Smooth muscle cell (in vitro differentiated cells): ENCODE measurements around the gene ESYT2. TPM values are rescaled to one million over a fixed set of nuclear protein-coding genes. Genes with fewer than 3 reads are reported as not detected.
A peak's percentile ranks its signal among the peaks of the same experiment; 100 is the strongest.
"Not testable (repeated sequence)": the region's sequence is repeated elsewhere in the genome, so short reads cannot be mapped to it uniquely, and the experiment has no call there.

Experiments used
- DNase-seq: peaks from one replicate; lab custom pipeline; 2025; ENCODE audit not compliant: unreplicated experiment; lab: John Stamatoyannopoulos, UW
- H2AFZ ChIP-seq: fragments of 200-600 bp; sonication (generic); 2 replicates; pipeline ENCODE4 v1.6.0; 2016; ENCODE audit warnings: antibody characterized with exemption, low read depth, mild to moderate bottlenecking
- H3F3A ChIP-seq: fragments of 200-600 bp; sonication (generic); 2 replicates; pipeline ENCODE4 v1.6.0; 2017; ENCODE audit warnings: antibody characterized with exemption, low read depth
- H3K27ac ChIP-seq: fragments of 200-600 bp; sonication (generic); 2 replicates; pipeline ENCODE4 v1.5.1; 2016; ENCODE audit warnings: low read depth, mild to moderate bottlenecking
- H3K27me3 ChIP-seq: fragments of 200-600 bp; sonication (generic); 2 replicates; pipeline ENCODE4 v1.6.1; 2016; ENCODE audit warnings: low read depth, mild to moderate bottlenecking
- H3K36me3 ChIP-seq: fragments of 200-600 bp; sonication (generic); 2 replicates; pipeline ENCODE4 v1.5.1; 2016; ENCODE audit warnings: low read depth
- H3K4me1 ChIP-seq: fragments of 200-600 bp; sonication (generic); 2 replicates; pipeline ENCODE4 v1.5.1; 2016; ENCODE audit warnings: low read depth
- H3K4me2 ChIP-seq: fragments of 200-600 bp; sonication (generic); 2 replicates; pipeline ENCODE4 v1.6.0; 2016; ENCODE audit warnings: mild to moderate bottlenecking
- H3K4me3 ChIP-seq: fragments of 200-600 bp; sonication (generic); 2 replicates; pipeline ENCODE4 v1.5.1; 2016; ENCODE audit warnings: mild to moderate bottlenecking
- H3K79me2 ChIP-seq: fragments of 200-600 bp; sonication (generic); 2 replicates; pipeline ENCODE4 v1.6.0; 2016; ENCODE audit warnings: low read depth, mild to moderate bottlenecking
- H3K9ac ChIP-seq: fragments of 200-600 bp; sonication (generic); 2 replicates; pipeline ENCODE4 v1.6.0; 2016; ENCODE audit warnings: low read depth
- H3K9me3 ChIP-seq: fragments of 200-600 bp; sonication (generic); replicated peaks from 2 replicates; pipeline ENCODE4 v1.5.1; 2016; ENCODE audit warnings: low read depth
- H4K20me1 ChIP-seq: fragments of 200-600 bp; sonication (generic); 2 replicates; pipeline ENCODE4 v1.6.0; 2016; ENCODE audit warnings: low read depth
- WGBS: methylation state at CpG from one replicate; pipeline ENCODE4 v1.1.7; 2016; ENCODE audit warnings: low lambda C conversion rate; 5-methylcytosine and 5-hydroxymethylcytosine counted together
- polyA plus RNA-seq: library from polyadenylated mRNA; unstranded; fragments of >200 nt; fragmentation: Nextera tagmentation; extraction: Ambion mirVana; gene quantifications from 2 replicates; pipeline ENCODE4 v1.2.1, GENCODE V29; 2016
- total RNA-seq: library from RNA; depleted of rRNA; stranded (reverse); fragments of >200 nt; gene quantifications from 2 replicates; pipeline ENCODE4 v1.2.3, GENCODE V29; 2014
- TF ChIP-seq, protein P1 (sequence below): fragments of 200-600 bp; sonication (generic); IDR thresholded peaks from 2 replicates; pipeline ENCODE4 v1.5.1; 2017; ENCODE audit warnings: borderline replicate concordance, mild to moderate bottlenecking, antibody characterized with exemption; ENCODE audit not compliant: insufficient read depth, poor library complexity, severe bottlenecking

The ESYT2 gene
- 69.4 and 71.1 TPM in 2 replicates for total RNA-seq
- polyA plus RNA-seq: 27.9 and 33.8 TPM in 2 replicates

DNA sequence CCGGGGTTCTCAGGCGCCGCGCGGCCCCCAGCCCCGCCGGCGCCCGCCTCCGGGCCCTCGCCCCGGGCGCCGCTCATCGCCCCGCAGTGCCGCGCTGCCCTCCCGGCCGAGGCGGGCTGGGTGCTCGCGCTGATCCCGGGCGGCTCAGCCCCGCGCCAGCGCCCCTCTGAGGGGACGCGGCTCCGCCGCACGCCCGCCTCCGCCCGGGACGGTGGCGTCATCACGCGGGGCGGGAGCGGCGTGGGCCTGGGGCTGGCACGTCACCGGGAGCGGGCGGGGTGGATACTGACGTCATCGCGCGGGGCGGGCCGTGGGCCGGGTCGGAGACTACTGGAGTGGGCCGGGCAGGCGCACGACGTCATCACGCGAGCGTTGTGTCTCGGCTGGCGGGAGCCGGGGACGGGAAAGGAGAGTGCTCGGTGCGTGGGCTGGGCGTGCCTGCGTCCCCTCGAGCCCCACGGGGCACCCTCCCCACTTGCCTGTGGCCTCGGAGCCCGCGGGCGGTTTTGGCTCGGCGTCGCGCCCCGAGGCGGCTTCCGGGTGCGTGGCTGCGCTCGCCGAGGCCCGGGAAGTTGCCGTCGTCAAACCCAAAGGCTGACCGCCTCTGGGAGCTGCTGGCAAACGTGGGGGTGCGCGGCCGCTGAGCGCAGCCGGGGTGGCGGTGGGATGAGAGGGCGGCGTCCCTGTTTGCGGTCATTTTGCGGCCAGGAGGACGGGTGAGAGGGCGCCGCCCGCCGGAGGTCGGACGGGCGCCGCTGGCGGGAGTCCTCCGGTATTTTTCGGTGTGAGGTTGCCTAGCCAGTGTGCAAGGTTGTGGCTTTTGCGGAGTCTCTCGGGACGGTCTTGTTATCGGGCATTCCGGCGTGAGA is at the start of gene ESYT2:
ESYT2 (minus strand) TSS at position 168 of the 869 bp plus-strand sequence; CDS start at position 77, 91 bp downstream.
- Histone ChIP-seq H3K79me2 (peaks cover 44% of the 10 kb centered on the region), H3K27ac (peak within 1 kb of the TSS; percentile 99), H3K4me1 (peaks cover 14% of the 10 kb centered on the region), H3K4me2 (peak within 1 kb of the TSS; percentile 89), H4K20me1 (peaks cover 41% of the 10 kb centered on the region), H3K4me3 (peak within 1 kb of the TSS; percentile 92), H3K9ac (peak within 1 kb of the TSS; percentile 99), H3K36me3 (no peaks in the 10 kb centered on the region), H2AFZ (peak within 1 kb of the TSS; percentile 74), H3K27me3 (no peaks in the 10 kb centered on the region), H3F3A (peaks cover 3% of the 10 kb centered on the region), H3K9me3 (no peaks in the 10 kb centered on the region)
- TF ChIP-seq, protein P1, sequence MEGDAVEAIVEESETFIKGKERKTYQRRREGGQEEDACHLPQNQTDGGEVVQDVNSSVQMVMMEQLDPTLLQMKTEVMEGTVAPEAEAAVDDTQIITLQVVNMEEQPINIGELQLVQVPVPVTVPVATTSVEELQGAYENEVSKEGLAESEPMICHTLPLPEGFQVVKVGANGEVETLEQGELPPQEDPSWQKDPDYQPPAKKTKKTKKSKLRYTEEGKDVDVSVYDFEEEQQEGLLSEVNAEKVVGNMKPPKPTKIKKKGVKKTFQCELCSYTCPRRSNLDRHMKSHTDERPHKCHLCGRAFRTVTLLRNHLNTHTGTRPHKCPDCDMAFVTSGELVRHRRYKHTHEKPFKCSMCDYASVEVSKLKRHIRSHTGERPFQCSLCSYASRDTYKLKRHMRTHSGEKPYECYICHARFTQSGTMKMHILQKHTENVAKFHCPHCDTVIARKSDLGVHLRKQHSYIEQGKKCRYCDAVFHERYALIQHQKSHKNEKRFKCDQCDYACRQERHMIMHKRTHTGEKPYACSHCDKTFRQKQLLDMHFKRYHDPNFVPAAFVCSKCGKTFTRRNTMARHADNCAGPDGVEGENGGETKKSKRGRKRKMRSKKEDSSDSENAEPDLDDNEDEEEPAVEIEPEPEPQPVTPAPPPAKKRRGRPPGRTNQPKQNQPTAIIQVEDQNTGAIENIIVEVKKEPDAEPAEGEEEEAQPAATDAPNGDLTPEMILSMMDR: no peak
- 1% methylated on average over 75 of the region's 120 CpGs for WGBS
- peak; percentile 96 for DNase-seq

DNA sequence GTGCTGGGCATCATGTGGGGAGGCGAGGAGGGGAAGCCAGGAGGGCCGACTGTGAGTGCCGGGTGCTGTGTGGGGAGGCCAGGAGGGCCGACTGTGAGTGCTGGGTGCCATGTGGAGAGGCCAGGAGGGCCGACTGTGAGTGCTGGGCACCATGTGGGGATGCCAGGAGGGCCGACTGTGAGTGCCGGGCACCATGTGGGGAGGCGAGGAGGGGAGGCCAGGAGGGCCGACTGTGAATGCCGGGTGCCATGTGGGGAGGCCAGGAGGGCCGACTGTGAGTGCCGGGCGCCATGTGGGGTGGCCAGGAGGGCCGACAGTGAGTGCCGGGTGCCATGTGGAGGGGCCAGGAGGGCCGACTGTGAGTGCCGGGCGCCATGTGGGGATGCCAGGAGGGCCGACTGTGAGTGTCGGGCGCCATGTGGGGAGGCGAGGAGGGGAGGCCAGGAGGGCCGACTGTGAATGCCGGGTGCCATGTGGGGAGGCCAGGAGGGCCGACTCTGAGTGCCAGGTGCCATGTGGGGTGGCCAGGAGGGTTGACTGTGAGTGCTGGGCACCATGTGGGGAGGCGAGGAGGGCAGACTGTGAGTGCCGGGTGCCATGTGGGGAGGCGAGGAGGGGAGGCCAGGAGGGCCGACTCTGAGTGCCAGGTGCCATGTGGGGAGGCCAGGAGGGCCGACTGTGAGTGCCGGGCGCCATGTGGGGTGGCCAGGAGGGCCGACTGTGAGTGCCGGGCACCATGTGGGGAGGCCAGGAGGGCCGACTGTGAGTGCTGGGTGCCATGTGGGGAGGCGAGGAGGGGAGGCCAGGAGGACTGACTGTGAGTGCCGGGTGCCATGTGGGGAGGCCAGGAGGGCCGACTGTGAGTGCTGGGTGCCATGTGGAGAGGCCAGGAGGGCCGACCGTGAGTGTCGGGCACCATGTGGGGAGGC is 49.1 kb upstream of the ESYT2 start:
- WGBS: 96% methylated on average over 19 of the region's 41 CpGs
- not testable (repeated sequence) for H3K4me3 ChIP-seq, H3K9me3 ChIP-seq, H3K9ac ChIP-seq, H3K27me3 ChIP-seq, H3K27ac ChIP-seq, H2AFZ ChIP-seq, H3K4me2 ChIP-seq, H3K4me1 ChIP-seq, H3K79me2 ChIP-seq, H4K20me1 ChIP-seq, DNase-seq, H3F3A ChIP-seq, H3K36me3 ChIP-seq

- Histone ChIP-seq H3K27me3 (no peaks in the 10 kb centered on the region), H3K4me2 (no peak overlapping the region), H3F3A (no peaks in the 10 kb centered on the region), H3K36me3 (peaks cover 3% of the 10 kb centered on the region), H3K79me2 (peaks cover 4% of the 10 kb centered on the region), H2AFZ (no peak overlapping the region), H3K4me3 (no peak overlapping the region), H4K20me1 (no peaks in the 10 kb centered on the region), H3K27ac (no peak overlapping the region), H3K9me3 (no peaks in the 10 kb centered on the region), H3K4me1 (no peaks in the 10 kb centered on the region), H3K9ac (no peak overlapping the region)
- WGBS: 98% methylated on average over 23 of the region's 23 CpGs
- TF ChIP-seq, protein P1: no peak
- no peak for DNase-seq
These were observed 47.7 kb upstream of the ESYT2 start for GRCh38 chr7:158876984-158877383.

DNA sequence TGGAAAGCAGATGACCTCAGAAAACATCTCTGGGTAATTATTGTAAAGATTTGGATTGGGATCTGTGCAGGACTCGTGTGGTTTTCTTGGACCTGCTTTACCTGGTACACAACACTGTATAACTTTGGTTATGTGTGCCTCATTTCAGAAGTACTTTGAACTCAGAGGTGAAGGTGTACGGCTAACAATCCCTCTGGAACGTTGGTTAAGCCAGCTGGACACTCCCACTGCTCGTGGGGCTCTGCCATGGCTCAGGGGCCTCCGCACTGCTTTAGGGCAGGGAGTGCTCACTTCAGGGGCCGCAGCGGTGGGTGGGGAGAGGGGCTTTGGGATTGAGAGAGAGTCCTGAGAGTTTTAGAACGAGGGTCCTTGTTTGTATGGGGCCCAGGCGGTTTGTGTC is 40.6 kb upstream of the ESYT2 start:
- H3K4me1 ChIP-seq: no peaks in the 10 kb centered on the region
- no peaks in the 10 kb centered on the region for H3F3A ChIP-seq
- no peak overlapping the region for H3K9ac ChIP-seq
- no peak overlapping the region for H3K4me3 ChIP-seq
- no peak overlapping the region for H2AFZ ChIP-seq
- H3K27ac ChIP-seq: no peak overlapping the region
- no peaks in the 10 kb centered on the region for H3K36me3 ChIP-seq
- H3K79me2 ChIP-seq: peaks cover 36% of the 10 kb centered on the region
- no peak overlapping the region for H3K4me2 ChIP-seq
- DNase-seq: no peak
- H4K20me1 ChIP-seq: no peaks in the 10 kb centered on the region
- TF ChIP-seq, protein P1: no peak
- 95% methylated on average over 9 of the region's 9 CpGs for WGBS
- H3K9me3 ChIP-seq: no peaks in the 10 kb centered on the region
- H3K27me3 ChIP-seq: no peaks in the 10 kb centered on the region
